ENCODE data around the gene SCYGR1.

The SCYGR1 gene

DNA sequence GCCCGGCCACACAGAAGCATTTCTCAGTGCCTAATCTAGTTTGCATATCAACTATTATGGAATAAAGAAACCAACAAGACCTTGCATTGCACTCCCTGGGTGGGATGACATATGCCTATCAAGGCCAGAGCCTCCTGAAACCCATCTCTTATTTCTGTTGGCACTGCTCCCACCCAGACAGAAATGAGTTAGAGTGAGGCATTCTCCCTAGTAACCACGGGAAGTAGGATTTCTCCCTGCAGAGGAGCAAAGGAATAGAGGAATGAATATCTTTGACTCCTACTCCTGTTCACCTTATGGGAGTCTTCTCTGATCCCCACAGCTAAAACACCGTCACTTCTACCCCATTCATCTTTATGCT is 24.2 kb upstream of the SCYGR1 start:
- H2AFZ ChIP-seq (ENCODE audit: low read depth, low read length), result no peak overlapping the region
- H3K4me3 ChIP-seq (ENCODE audit: low read length), result no peak overlapping the region
- no peaks in the 10 kb centered on the region for H3K36me3 ChIP-seq (ENCODE audit: insufficient read depth, low read length)
- H3K4me1 ChIP-seq (ENCODE audit: insufficient read depth, low read length), result peaks cover under 1% of the 10 kb centered on the region
- H3K27me3 ChIP-seq (ENCODE audit: insufficient read depth, low read length), result no peaks in the 10 kb centered on the region
- no peaks in the 10 kb centered on the region for H3K9me3 ChIP-seq (ENCODE audit: low read length)

GRCh38 chr2:227411320-227411989 is 23.7 kb upstream of the SCYGR1 start:
- Histone ChIP-seq H3K9me3 (ENCODE audit: low read length) (no peaks in the 10 kb centered on the region), H2AFZ (ENCODE audit: low read depth, low read length) (no peak overlapping the region), H3K4me1 (ENCODE audit: insufficient read depth, low read length) (peaks cover 4% of the 10 kb centered on the region), H3K4me3 (ENCODE audit: low read length) (no peak overlapping the region), H3K27me3 (ENCODE audit: insufficient read depth, low read length) (no peaks in the 10 kb centered on the region), H3K36me3 (ENCODE audit: insufficient read depth, low read length) (no peaks in the 10 kb centered on the region)

- no peaks in the 10 kb centered on the region for H3K36me3 ChIP-seq (ENCODE audit: insufficient read depth, low read length)
- peaks cover 4% of the 10 kb centered on the region for H3K4me1 ChIP-seq (ENCODE audit: insufficient read depth, low read length)
- H3K9me3 ChIP-seq (ENCODE audit: low read length), result no peaks in the 10 kb centered on the region
- no peak overlapping the region for H3K4me3 ChIP-seq (ENCODE audit: low read length)
- H3K27me3 ChIP-seq (ENCODE audit: insufficient read depth, low read length), result no peaks in the 10 kb centered on the region
- H2AFZ ChIP-seq (ENCODE audit: low read depth, low read length), result no peak overlapping the region
Measured at GRCh38 chr2:227410191-227410590, 22.4 kb upstream of the SCYGR1 start.

DNA sequence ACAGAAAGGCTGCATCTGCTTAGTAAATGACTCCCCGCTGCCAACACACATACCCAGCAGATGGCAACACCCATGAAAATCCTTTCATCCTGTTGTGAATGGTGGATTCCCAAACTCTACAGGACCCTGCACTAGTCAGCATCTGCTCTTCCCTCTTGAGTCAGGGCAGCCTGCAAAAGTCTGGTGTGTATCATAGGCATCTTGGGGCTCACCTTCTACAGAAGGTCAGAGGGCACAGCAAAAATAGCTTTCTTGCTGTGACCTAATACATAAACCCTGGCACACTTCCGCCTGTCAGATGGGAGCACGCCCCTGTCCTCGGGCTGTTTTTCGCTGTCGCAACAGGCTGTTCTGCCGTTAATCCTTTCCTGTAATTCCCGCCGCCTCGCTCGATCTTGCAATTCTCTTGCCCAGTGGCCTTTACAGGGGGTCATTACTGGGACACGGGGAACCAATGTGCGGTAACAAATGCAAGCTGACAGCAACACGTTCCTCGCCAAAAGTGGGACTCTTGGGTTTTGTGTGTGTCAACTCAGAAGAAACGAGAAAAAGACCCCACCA is 19.9 kb upstream of the SCYGR1 start:
- no peak overlapping the region for H3K4me3 ChIP-seq (ENCODE audit: low read length)
- no peaks in the 10 kb centered on the region for H3K36me3 ChIP-seq (ENCODE audit: insufficient read depth, low read length)
- no peaks in the 10 kb centered on the region for H3K9me3 ChIP-seq (ENCODE audit: low read length)
- H3K27me3 ChIP-seq (ENCODE audit: insufficient read depth, low read length), result no peaks in the 10 kb centered on the region
- no peak overlapping the region for H2AFZ ChIP-seq (ENCODE audit: low read depth, low read length)
- peaks cover 4% of the 10 kb centered on the region for H3K4me1 ChIP-seq (ENCODE audit: insufficient read depth, low read length)

DNA sequence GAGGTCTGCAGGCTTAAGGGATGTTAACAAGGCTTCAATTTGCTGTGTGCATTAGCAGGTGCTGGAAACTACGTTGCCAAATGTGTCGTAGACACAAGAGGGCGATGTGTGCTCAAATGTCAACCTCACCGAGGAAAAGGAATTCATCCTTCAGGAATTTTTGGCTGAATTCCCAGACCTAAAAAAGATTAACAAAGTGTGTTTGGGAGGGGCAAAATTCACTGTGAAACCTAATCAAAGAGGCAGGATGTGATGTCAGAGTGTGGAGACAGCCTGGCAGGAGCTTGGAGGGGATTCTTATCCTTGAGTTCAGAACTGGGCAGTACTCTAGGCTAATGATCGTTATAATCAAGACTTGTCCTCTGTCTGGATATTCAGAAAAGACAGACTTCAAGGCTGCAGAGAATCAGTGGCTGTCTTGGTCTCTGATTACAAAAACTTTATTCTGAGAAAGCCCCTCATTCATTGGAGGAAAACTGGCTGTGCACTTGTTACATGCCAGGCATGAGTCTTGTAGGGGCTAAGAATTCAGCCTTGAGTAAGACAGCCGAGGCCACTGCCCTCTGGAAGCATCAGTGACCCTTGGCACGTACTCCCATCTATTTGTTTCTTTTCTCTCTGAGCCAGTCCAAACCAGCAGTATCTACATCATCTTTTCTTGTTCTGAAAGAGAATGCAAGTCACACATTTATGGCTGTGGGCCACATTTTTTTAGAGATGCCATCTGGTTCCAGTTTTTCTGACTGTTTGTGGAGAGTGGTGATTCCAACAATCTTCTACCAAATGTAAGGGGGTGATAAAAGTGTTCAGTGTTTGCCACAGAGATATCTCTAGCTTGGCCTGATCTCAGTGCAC is 18.7 kb upstream of the SCYGR1 start:
- Histone ChIP-seq H3K4me3 (ENCODE audit: low read length) (no peak overlapping the region), H3K27me3 (ENCODE audit: insufficient read depth, low read length) (no peaks in the 10 kb centered on the region), H3K4me1 (ENCODE audit: insufficient read depth, low read length) (peaks cover 4% of the 10 kb centered on the region), H3K36me3 (ENCODE audit: insufficient read depth, low read length) (no peaks in the 10 kb centered on the region), H2AFZ (ENCODE audit: low read depth, low read length) (peak overlapping the region; percentile 27), H3K9me3 (ENCODE audit: low read length) (no peaks in the 10 kb centered on the region)

GRCh38 chr2:227404585-227405271 is 17.0 kb upstream of the SCYGR1 start:
- Histone ChIP-seq H3K9me3 (ENCODE audit: low read length) (no peaks in the 10 kb centered on the region), H3K27me3 (ENCODE audit: insufficient read depth, low read length) (no peaks in the 10 kb centered on the region), H3K4me1 (ENCODE audit: insufficient read depth, low read length) (peaks cover 4% of the 10 kb centered on the region), H3K4me3 (ENCODE audit: low read length) (no peak overlapping the region), H2AFZ (ENCODE audit: low read depth, low read length) (no peak overlapping the region), H3K36me3 (ENCODE audit: insufficient read depth, low read length) (no peaks in the 10 kb centered on the region)

DNA sequence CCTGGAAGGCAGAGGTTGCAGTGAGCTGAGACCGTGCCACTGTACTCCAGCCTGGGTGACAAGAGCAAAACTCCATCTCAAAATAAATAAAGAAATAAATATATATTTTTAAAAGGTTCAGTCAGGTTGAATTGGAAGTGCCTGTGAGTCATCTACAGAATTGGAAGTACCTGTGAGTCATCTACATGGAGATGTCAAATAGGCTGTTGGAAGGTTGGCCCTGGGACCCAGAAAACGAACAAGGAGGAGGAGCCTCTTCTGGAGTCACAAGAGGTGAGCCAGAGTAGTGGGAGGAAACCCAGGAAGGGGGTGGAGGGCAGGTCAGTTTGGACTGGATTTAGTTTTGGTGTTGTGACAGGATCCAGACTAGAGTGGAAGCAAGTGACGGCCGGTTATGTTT is 15.2 kb upstream of the SCYGR1 start:
- Histone ChIP-seq H3K9me3 (ENCODE audit: low read length) (no peaks in the 10 kb centered on the region), H3K27me3 (ENCODE audit: insufficient read depth, low read length) (no peaks in the 10 kb centered on the region), H3K4me1 (ENCODE audit: insufficient read depth, low read length) (peaks cover 4% of the 10 kb centered on the region), H3K36me3 (ENCODE audit: insufficient read depth, low read length) (no peaks in the 10 kb centered on the region), H3K4me3 (ENCODE audit: low read length) (no peak overlapping the region), H2AFZ (ENCODE audit: low read depth, low read length) (no peak overlapping the region)

DNA sequence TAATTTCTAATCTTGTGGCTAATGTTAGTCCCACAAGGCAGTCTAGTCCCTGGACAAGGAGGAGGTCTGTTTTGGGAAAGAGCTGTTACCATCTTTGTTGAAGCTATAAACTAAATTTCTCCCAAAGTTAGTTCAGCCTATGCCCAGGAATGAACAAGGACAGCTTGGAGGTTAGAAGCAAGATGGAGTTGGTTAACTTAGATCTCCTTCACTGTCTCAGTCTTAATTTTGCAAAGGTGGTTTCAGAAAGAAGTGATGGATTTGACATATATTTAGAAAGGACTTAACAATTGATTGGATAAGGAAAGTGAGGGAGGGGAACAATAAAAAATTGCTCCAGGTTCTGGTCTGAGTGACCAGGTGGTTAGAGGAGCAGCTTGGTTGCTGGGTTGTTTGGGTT is 14.6 kb upstream of the SCYGR1 start:
- Histone ChIP-seq H3K36me3 (ENCODE audit: insufficient read depth, low read length) (no peaks in the 10 kb centered on the region), H3K4me1 (ENCODE audit: insufficient read depth, low read length) (peaks cover 4% of the 10 kb centered on the region), H2AFZ (ENCODE audit: low read depth, low read length) (no peak overlapping the region), H3K4me3 (ENCODE audit: low read length) (no peak overlapping the region), H3K9me3 (ENCODE audit: low read length) (no peaks in the 10 kb centered on the region), H3K27me3 (ENCODE audit: insufficient read depth, low read length) (no peaks in the 10 kb centered on the region)

- Histone ChIP-seq H3K27me3 (ENCODE audit: insufficient read depth, low read length) (no peaks in the 10 kb centered on the region), H3K4me3 (ENCODE audit: low read length) (no peak overlapping the region), H3K4me1 (ENCODE audit: insufficient read depth, low read length) (no peaks in the 10 kb centered on the region), H2AFZ (ENCODE audit: low read depth, low read length) (no peak overlapping the region), H3K36me3 (ENCODE audit: insufficient read depth, low read length) (no peaks in the 10 kb centered on the region), H3K9me3 (ENCODE audit: low read length) (no peaks in the 10 kb centered on the region)
Measured at GRCh38 chr2:227401550-227401949, 13.8 kb upstream of the SCYGR1 start.

- no peak overlapping the region for H2AFZ ChIP-seq (ENCODE audit: low read depth, low read length)
- H3K27me3 ChIP-seq (ENCODE audit: insufficient read depth, low read length), result no peaks in the 10 kb centered on the region
- H3K4me3 ChIP-seq (ENCODE audit: low read length), result no peak overlapping the region
- no peaks in the 10 kb centered on the region for H3K36me3 ChIP-seq (ENCODE audit: insufficient read depth, low read length)
- no peaks in the 10 kb centered on the region for H3K9me3 ChIP-seq (ENCODE audit: low read length)
- no peaks in the 10 kb centered on the region for H3K4me1 ChIP-seq (ENCODE audit: insufficient read depth, low read length)
Measured at GRCh38 chr2:227398684-227399670, 11.2 kb upstream of the SCYGR1 start.

GRCh38 chr2:227397562-227397961 is 9.8 kb upstream of the SCYGR1 start:
- H3K27me3 ChIP-seq (ENCODE audit: insufficient read depth, low read length), result no peaks in the 10 kb centered on the region
- no peaks in the 10 kb centered on the region for H3K36me3 ChIP-seq (ENCODE audit: insufficient read depth, low read length)
- no peak overlapping the region for H2AFZ ChIP-seq (ENCODE audit: low read depth, low read length)
- H3K9me3 ChIP-seq (ENCODE audit: low read length), result no peaks in the 10 kb centered on the region
- H3K4me3 ChIP-seq (ENCODE audit: low read length), result no peak overlapping the region
- peaks cover 7% of the 10 kb centered on the region for H3K4me1 ChIP-seq (ENCODE audit: insufficient read depth, low read length)

- no peak overlapping the region for H2AFZ ChIP-seq (ENCODE audit: low read depth, low read length)
- H3K9me3 ChIP-seq (ENCODE audit: low read length), result no peaks in the 10 kb centered on the region
- H3K4me3 ChIP-seq (ENCODE audit: low read length), result no peak overlapping the region
- no peaks in the 10 kb centered on the region for H3K27me3 ChIP-seq (ENCODE audit: insufficient read depth, low read length)
- peaks cover 7% of the 10 kb centered on the region for H3K4me1 ChIP-seq (ENCODE audit: insufficient read depth, low read length)
- H3K36me3 ChIP-seq (ENCODE audit: insufficient read depth, low read length), result no peaks in the 10 kb centered on the region
Measured at GRCh38 chr2:227395556-227395955, 7.8 kb upstream of the SCYGR1 start.

Data from neuron (in vitro differentiated cells).